Putamen (tissue), 1 donor: Measurements from ENCODE around the gene CHERP.
"Not testable (repeated sequence)": the region's sequence is repeated elsewhere in the genome, so short reads cannot be mapped to it uniquely, and the experiment has no call there.

Experiments
- DNase-seq: peaks from one replicate; pipeline ENCODE4 v3.0.0-alpha.2; 2016; ENCODE audit warnings: low spot score

Gene CHERP

DNA sequence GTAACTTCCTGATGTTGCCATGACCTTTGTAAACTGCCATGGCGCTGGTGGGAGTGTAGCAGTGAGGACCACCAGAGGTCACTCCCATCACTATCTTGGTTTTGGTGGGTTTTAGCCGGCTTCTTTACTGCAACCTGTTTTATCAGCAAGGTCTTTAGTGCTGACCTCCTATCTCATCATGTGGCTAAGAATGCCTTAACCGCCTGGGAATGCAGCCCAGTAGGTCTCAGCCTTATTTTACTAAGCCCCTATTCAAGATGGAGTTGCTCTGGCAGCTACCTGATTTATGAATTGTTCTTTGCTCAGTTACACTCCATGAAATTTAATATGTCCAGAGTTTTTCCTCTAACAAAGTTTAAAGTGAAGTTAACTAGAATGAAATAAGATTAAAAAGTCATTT is 65.8 kb downstream of the CHERP start:
- no peak for DNase-seq

DNA sequence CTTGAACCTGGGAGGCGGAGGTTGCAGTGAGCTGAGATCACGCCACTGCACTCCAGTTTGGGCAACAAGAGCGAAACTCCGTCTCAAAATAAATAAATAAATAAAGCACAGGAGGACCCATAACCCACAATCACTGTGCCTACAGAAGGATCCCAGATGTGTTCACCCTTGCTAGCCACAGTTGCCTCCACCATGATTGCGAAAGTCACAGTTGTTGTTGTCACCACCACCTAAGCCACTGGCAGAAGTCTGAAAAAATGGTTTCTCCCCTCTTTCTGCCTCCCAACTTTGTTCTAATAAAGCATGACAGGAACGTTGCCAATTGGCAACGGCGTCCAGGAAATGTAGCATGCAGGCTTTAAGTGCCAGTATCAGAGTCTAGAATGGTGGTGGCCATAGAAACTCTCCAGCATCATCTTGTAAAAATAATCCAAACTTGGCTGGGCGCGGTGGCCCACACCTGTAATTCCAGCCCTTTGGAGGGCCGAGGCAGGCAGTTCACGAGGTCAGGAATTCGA is 68.3 kb downstream of the CHERP start:
- DNase-seq: no peak

DNA sequence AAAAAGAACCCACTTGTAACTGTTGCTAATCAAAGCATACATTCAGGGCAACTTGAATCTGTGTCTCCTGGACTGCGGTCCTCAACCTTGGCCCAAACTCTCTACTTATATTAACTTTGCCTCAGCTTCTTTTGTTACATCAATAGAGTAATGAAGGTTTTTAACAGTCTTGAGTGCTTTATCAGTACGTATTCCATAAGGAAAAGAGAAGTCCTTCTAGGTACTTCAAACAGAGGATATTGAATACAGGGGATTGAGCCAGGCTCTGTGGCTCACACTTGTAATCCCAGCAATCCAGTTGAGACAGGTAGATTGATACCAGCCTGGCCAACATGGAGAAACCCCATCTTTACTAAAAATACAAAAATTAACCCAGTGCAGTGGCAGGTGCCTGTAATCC is 69.2 kb downstream of the CHERP start:
- DNase-seq: no peak

DNA sequence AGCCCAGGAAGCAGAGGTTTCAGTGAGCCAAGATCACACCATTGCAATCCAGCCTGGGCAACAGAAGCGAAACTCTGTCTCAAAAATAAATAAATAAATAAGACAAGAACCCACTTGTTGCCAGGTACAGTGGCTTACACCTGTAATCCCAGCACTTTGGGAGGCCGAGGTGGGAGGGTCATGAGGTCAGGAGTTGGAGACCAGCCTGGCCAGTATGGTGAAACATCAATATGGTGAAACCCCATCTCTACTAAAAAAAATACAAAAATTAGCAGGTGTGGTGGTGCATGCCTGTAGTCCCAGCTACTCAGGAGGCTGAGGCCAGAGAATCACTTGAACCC is 69.7 kb downstream of the CHERP start:
- not testable (repeated sequence) for DNase-seq

DNA sequence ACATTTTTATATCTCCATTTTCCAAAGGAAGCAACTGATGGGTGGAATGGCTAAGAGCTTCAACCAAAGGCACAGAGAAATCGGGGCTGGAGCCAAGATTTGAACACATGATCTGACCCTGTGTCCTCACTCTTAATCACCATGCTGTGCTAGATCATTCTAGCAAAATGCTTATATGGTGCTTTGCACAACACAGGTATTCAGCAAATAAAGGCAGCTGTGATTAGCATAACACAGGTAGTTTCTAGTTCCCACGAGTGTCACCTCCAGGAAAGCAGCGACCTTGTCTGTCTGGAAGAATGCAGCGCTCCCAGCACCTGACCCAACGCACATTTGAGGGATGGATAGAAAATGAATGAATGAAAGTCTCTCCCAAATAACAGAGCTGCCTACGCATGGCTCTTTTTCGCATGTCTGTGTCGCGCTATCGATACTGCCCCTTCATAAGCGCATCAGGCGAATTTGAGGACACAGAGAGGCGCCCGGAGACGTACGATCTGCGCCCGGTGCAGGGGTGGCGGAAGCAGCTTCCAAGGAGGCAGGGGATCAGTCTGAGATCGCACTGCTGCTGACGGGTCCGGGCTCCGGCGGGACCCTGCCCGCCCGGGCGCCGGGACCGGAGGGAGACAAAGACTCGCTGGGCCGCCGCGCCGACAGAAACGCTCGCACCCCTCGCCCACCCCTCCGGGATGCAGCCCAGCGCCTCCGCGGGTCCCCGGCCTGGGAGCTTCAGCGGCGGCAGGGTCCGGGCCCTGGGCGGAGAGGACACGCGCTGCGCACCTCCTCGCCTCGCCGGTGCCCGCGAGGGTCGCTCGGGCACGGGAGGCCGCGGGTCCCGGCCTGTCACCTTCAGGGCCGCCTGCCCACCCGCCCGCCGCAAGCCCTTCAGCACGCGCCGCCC is 71.1 kb downstream of the CHERP start:
- DNase-seq: no peak

DNA sequence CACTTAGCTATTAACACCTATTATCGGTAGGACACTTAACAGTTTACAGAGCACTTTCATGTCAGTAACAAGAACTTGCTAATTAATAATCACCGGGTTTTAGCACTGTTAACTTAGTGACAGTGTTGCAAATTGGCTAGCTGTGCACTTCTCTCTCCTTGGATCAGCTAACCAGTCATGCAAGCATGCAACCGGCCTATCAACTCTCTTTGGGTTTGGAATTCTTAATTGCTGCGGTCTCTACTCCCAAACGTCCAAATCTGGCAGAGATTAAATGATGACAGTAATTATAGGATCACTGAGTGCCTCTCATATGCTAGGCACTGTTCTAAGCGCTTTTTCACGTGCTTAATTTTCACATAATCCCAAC is 71.7 kb downstream of the CHERP start:
- DNase-seq: no peak
